Thoracic aorta endothelial cell (primary cell): ENCODE results near the gene CAMK2G. TPM values are rescaled to one million over a fixed set of nuclear protein-coding genes. Genes with fewer than 3 reads are reported as not detected.

Source experiments
- small RNA-seq: library from RNA; depleted of rRNA; stranded (forward); fragments of <200 nt; gene quantifications from one replicate; pipeline ENCODE3, GENCODE V24; 2012
- total RNA-seq: library from RNA; depleted of rRNA; stranded (reverse); fragments of >200 nt; gene quantifications from 2 replicates; pipeline ENCODE4 v1.2.3, GENCODE V29; 2012

CAMK2G gene
- 31.8 and 33.1 TPM in 2 replicates for total RNA-seq

DNA sequence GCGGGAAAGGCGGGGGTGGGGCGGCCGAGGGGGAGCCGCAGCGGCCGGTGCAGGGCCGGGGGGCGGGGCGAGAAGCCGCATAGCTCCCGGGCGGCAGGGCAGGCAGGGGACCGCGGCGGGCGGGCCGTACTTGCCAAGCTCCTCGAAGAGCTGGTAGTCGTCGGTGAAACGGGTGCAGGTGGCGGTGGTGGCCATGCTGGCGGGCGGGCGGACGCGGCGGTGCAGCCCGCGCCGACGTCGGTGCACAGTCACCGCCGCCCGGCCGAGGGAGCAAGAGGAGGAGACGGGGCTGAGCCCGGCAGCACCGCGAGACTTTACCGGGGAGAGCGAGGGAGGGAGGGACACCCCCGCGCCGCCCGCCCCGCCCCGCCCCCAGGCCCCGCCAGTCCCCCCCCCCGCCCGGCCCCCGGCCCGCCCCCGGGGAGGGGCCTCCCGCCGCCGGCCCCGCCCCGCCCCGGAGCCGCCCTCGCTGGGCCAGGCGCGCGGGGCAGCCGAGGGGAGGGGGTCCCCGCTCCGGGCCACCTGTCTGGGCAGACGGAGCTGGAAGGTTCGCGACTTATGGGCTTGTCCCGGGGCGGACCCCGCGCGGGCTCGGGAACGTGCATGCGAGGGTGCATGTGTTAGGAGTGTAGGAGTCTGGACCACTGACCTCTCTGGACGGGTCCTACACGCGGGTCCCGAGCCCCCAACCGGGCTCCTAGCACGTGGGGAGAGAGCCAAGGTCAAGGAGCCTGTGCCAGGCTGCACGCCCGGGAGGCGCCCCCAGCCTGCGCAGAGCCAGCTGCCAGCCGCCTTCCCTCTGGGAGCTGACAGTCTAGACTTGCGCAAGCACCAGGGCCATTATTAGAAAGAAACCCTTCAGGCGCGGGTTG lies at the start of gene CAMK2G:
Gene CAMK2G (minus strand): TSS at position 289 of the 872 bp plus-strand sequence. CDS start 94 bp downstream, at position 195.

DNA sequence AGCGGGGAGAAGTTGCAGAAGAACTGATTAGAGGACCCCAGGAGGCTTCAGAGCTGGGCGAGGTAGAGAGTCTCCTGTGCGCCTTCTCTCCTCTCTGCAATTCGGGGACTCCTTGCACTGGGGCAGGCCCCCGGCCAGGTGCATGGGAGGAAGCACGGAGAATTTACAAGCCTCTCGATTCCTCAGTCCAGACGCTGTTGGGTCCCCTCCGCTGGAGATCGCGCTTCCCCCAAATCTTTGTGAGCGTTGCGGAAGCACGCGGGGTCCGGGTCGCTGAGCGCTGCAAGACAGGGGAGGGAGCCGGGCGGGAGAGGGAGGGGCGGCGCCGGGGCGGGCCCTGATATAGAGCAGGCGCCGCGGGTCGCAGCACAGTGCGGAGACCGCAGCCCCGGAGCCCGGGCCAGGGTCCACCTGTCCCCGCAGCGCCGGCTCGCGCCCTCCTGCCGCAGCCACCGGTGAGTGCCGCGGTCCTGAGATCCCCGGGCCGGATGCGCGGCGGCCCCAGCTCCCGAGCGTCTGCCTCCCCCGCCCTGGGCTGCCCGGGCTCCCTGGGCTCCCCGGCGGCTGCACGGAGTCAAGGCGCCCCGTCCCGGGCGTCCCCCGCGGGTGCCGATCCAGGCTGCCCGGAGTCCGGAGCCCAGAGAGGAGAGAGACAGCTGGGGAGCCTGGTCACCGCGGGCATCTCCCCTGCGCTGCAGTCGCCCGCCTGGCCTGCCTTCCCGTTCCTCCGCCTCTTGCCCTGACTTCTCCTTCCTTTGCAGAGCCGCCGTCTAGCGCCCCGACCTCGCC lies 36.6 kb upstream of the CAMK2G start, which contains the start of gene PLAU:
Gene PLAU (plus strand): TSS at position 369 of the 789 bp plus-strand sequence. CDS start 424 bp downstream, outside the sequence.

DNA sequence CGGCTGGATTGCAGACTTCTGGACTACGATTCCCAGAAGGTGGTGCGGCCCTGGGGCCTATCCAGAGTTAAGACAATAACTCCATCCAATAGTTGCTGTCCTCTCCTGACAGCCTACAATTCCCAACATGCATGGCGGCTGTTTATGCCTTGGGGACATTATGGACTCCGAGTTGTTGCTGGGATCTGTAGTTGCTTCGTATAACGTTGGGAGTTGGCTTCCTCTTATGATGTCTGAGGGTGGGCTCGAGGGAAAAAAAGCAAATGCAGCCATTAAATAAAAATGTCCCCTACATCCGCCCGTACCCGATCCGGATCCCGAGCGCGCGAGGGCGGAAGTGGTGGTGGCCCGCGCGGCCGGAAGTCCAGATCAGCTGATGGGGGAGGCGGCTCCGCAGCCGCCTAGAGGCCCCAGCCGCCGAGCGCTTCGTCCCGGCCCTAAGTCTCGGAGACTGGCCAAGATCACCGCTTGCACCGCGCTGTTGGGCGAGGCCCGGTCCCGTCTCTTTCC lies 89.1 kb downstream of the CAMK2G start, which contains the start of gene ZSWIM8:
Gene ZSWIM8 (plus strand): TSS at position 396 of the 510 bp plus-strand sequence. CDS start 273 bp downstream, outside the sequence.

DNA sequence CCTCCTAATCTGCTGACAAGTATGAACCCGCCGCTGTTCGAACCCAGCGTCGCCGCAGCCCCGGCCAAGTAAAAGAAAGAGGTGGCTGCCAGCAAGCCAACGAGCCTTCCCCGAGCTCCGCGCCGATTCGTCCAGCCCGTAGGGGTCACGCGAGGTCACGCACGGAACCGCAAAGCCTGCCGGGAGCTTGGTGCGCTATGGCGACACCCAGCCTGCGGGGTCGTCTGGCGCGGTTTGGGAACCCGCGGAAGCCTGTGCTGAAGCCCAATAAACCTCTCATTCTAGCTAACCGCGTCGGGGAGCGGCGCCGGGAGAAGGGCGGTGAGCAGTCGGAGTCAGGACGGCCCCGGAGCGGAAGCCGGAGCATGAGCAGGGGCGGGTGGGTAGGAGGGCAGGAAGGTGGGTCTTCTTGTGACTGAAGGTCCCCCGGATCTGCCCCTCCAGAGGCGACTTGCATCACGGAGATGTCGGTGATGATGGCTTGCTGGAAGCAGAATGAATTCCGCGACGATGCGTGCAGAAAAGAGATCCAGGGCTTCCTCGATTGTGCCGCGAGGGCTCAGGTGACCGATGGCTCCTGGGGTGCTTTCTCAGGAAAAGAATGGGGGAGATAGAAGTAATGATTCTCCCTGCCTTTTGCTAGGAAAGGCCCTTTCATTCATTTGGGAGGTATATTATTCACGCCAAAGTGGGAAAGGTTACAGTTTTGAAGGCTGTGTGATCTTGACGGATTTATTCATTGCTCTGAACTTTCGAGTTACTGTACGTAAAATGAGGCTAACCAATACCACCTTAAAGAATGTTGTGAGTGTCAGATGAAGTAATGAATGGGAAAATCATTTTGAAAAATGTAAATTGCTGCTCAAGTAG lies 92.2 kb downstream of the CAMK2G start, which contains the start of gene CHCHD1:
Gene CHCHD1 (plus strand): TSS at position 170 of the 870 bp plus-strand sequence. CDS start 28 bp downstream, at position 198.

Small RNAs within 50 kb of the gene (small RNA-seq; reads per million reads assigned to genes)
- gene AC022400.9 = not detected
- not detected for gene ZSWIM8-AS1

Other genes with a start within 250 kb of the CAMK2G start
- gene MYOZ1, start 233.1 kb downstream of the CAMK2G start, total RNA-seq = not detected in 2 replicates
- not detected in 2 replicates for gene SYNPO2L, start 218.5 kb downstream of the CAMK2G start, total RNA-seq
- 2.4 and 6.0 TPM in 2 replicates for gene AGAP5, start 176.4 kb downstream of the CAMK2G start, total RNA-seq
- 69.4 and 72.9 TPM in 2 replicates for gene SEC24C, start 130.2 kb downstream of the CAMK2G start, total RNA-seq
- 25.3 and 25.8 TPM in 2 replicates for gene CHCHD1, start 92.5 kb downstream of the CAMK2G start, total RNA-seq
- 60.9 and 68.8 TPM in 2 replicates for gene ZSWIM8, start 88.9 kb downstream of the CAMK2G start, total RNA-seq
- gene NDST2, start 63.0 kb downstream of the CAMK2G start, total RNA-seq = 21.5 and 24.4 TPM in 2 replicates
- gene PLAU, start 36.6 kb upstream of the CAMK2G start, total RNA-seq = 18.1 and 26.0 TPM in 2 replicates
- gene VCL, start 123.6 kb upstream of the CAMK2G start, total RNA-seq = 237 and 261 TPM in 2 replicates